ENCODE data around the gene ZP1.
"Not testable (repeated sequence)": the region's sequence is repeated elsewhere in the genome, so short reads cannot be mapped to it uniquely, and the experiment has no call there.

The ZP1 gene

DNA sequence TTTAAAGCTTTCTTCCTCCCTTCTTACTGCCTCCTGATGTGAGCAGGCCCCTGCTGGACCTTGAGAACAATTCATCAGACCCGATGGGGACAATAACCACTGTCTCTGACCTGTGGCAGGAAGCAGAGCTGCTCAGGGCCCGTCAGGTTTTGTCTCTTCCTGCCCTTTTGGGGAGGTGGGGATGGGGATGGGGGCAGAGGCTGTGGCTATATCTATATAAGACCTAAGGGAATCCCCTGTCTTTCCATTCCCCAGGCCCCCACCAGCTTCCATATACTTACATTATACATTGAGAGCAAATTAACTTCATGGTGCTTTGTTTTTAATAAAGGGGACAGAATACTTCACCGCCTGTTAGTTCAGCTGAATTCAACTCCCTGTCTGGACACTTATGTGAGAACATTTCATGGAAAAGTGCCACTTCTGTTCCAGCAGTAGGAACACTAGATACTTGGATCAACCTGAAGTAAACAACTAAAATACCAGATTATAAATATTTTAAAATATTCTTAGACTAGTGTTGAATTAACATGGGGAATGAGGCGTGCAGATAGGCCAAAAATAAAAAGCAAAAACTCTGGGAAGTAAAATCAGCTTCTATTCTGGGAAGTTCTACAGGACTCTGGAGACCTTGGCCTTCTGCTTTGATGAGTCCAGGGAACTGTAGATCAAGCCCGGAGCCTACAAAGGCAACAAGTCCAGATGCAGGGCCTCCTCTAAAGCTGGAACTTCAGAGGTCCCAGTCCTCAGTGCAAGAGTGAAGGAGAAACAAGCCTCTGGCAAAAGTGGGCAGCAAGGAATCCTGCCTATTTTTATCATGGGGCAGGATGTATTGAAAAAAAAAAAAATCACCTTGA, 11.1 kb downstream of the ZP1 start:
- no peak for DNase-seq

DNA sequence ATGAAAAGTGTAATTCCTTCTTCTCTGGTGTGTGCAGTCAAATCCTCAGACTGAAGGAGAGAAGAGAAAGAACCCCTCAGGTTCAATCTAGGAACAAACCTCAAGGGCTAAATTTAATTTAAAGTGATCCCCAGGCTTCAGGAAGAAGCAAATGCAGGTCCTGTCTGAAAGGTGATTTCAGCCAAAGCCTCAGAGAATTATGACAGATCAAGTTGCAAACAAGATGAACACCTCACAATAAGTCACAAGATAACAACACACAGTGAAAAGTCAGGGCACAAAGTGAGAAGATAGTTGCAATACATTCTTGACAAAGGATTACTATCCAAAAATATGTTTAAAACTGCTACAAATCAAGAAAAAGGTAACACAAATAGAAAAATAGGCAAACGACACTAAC, 11.8 kb downstream of the ZP1 start:
- DNase-seq: no peak

DNA sequence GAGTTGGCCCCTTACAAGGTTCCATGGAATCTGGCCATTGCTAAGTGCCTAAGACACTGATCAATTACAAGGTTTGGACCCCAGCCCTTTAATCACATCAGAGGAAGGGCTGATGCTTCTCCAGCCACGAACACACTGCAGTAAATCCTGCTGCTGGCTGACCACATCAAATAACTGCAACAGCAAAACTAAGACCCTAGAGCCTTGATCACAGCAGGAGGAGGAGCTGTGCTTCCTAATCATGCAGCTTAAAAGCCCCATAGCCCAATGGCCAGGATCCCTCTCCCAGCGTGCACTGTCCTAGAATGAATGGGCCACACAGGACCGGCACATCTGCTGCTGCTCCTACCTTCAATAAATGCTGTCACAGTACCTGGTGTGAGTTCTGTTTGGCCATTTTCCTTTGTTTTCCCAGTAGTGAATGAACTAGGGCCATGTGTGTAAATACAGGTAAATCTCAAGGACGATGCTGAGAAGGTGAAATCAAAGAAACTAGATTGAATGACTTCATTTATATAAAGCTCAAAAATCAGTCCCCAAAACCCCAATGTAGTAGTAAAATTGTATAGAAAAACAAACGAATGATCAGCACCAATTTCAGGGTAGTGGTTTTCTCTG, 12.7 kb downstream of the ZP1 start:
- DNase-seq: no peak

DNA sequence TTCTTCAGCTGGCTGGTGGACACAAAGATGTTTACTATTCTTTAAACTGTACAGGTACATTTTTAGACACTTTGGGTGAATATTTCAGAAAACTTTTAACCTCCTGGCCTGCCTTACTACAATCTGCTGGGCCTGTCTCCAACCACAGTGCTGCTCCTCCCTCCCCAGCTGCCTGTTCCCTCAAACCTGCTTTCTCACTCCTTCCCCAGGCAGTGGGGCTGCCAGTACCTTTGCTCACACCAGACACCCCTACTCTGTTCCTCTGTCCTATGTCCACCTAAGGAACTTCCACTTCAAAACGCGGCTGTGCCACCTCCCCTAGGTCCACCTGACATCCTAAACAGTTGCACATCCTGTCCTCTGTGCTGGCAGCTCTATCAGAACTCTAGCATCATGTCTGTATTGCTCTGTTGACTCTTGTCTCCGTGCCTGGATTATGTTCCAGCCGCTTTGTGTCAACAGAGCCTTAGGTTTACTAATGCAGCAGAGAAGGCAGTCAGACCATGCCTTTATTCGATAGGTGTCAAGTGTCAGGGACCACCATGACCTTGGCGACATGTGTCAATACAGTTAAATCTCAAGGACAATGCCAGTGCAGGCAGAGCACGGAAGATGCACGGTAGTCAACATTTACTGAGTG, 13.4 kb downstream of the ZP1 start:
- DNase-seq: no peak

DNA sequence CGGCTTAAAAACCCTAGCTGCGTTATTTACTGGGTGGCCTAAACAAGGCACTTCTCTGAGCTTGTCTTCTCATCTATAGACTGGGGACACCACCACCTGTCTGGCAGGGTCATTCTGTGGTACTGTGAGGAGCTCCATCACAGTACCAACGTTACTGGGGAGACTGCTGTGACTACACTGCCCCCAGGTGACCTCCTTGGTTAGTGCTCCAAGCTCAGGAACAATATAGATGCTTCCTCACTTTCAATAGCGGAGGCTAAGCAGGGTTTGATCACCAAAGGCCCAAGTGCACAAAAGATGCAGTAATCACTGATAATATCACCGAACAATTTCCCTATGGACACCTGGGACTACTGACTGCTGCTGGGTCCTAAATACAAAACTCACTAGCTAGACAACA, 20.2 kb downstream of the ZP1 start:
- DNase-seq: peak; percentile 37 to 42

DNA sequence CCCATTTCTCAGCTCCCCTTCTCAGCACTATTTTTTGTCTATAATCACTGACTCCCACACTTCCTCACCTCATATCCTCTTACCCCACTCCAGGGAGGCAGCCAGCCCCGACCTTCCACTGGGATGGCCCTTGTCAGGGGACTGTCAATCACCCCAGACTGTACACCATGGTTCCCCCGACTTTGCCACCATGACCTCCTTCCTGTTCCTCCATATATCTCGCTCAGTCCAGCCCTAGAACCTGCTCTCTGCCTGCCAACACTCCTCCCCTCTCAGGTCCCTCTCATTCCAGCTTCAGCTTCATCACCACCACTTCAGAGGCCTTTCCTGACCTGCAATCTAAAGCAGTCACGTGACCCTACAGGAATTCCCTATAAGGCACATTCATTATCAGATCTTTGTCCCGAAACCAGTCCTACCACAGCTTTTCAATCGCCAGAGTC, 22.5 kb downstream of the ZP1 start:
- no peak for DNase-seq

DNA sequence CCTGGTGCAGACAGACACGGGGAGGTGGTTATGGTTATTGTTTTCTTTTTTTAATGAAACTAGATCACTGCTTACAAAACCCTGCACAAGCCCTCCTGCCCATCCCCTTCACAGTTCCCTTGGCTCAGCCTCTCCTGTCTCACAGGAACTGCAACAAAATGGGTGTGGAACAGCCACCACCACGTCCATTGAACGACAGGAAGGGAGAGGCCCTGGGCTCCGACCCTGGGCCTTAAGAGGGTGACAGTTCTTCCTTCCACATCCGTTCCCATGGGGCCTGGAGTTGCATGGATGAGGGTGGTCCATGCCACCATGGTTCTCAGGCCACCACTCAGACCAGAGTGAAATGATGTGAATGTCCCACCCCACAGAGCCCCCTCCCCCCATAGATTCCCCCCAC, 23.4 kb downstream of the ZP1 start:
- DNase-seq: no peak

DNA sequence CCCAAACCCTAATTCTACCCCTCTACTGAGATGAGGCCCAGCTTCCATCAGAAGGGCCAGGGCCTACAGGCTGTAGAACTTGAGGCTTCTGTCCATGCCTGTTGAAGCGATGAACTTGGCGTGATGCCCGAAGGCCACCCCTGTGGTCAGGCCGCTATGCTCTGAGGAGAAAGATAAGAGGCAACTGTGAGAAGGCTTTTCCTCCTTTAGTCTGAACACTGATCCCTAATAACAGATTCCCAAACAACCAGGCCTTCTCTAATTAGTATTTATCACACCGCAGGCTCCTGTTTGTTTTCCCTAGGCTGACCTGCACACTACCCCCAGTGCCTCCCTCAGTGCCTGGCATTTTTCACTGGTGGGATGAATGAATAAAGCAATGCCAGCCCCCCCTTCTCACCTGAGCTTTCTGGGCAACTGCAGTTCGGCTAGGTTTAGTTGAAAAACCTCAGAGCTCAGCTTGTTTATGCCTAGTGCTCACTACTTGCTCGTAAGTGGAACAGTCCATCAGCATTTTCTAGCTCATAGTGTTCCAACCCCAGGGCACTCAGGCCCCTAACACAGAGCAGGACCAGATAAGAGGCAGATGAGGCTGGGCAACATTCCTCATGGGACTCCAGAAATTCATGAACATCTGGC, 23.9 kb downstream of the ZP1 start:
- no peak for DNase-seq

DNA sequence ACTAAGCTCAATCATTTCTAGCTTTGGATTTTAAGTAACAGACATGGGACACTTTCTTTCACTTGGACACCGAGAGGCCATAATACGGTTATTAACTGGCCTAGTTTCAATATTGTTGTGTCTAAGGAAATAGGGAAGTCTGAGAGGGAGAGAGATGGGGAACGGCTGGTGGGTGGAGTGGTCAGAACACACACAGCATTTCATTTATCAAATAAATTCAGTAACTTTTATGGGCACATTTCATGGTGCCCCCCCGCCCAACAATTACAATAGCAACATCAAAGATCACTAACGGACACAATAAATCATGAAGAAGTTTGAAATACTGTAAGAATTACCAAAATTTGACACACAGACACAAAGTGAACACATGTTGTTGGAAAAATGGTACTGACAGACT, 28.3 kb downstream of the ZP1 start:
- no peak for DNase-seq

DNA sequence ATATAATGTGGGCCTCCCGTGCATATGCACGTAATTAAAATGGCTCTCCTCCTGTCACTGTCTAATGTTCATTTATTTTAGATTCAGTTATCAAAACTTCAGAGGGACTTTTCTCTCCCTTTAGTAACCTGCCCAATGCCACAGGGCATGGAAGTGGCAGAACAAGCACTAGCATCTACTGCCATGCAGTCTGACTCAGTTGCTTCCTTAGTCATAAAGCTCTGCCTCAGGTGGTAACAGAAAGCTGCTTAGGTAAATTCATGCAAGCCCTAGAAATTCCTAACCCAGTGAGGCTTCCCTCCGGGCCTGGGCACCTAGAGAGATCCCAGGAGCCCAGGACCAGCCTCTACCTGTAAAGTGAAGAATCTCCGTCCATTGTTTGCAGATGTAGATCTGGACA, 30.2 kb downstream of the ZP1 start:
- DNase-seq: no peak

DNA sequence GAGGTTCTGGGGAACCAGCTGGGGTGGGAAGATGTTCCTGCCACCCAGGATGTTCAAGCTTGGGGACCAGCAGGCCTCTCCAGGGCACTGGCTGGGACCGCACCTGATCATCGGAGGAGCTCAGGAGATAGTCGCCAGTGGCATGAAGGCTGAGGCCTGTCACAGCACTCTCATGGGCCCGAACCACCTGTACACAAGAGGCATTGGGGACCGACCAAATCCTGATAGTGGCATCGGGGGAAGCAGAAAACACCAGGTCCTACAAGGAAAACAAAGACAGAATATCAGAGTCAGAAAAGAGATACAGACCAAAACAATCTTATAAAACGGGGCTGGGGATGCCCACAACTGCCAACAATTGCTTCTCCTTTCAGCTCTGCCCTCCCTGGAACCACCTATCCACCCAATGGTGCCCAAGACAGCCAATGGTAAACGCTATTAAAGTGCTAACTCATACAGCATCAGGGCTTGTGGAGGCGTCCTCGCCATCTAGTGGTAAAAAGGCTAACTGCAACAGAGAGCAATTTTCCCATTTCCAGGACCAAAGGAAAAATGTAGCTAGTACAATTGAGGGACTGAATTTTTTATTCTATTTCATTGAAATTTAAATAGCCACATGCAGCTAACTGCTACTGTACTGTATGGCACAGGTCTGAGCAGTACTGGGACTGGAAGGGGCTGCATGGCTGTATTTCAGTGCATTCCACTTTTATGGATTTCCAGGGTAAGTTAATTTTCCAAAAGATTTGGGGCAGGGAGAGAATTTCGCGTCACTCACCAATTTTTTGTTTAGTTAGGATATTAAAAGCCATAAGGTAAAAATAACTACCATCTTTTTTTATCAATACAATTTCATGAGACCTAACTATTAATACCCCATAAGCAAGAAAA, 31.9 kb downstream of the ZP1 start:
- peak; percentile 40 to 56 for DNase-seq

DNA sequence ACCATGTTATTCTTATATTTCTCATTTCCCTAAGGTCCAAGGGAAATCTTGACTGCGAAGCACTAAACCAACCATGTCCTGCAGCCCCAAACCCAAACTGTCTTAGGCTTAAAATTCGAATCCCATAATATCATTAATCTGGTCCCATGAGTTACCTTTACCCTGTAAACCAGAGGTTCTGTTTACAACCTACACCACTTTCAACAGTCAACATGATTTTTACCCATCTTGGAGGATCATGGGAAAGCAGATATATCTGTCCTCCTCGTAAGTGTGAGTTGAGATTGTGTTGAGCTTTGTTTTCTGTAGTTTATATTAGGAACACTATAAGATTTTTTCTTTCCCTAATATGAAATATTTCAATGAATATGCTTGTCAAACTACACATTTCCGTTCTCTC, 32.6 kb downstream of the ZP1 start:
- no peak for DNase-seq

DNA sequence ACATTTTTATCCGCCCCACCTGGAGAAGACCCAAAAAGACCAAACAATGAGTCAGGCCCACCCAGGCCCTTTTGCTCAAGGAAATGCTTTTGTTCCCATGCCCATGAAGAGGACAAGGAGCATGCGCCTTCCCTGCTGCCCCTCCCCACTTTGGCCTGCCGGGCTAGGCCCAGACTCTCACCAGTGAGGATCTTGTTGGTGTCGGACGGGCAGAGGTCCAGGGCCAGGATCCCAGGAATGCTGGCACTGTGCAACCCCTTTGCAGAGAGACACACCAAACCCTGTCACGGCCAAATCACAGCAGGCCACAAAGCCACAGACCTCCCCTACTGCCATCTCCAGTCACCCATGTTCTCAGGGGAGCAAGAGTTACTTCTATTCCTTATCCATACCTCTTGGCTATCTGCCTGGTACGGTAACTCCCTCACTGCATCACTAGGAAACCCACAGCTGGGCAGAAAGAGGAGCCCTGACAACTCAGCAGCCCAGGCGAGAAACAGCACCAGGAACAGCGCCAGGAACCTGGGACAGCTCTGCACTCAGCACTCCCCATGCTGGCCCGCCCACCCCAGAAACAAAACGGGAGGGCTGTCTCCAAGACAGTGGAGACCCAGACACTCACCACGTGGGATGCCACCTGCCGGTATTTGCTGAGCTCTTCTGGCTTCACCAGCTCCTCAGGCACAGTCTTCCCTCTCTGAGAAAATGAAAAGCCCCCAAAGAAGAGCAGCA, 33.5 kb downstream of the ZP1 start:
- no peak for DNase-seq

DNA sequence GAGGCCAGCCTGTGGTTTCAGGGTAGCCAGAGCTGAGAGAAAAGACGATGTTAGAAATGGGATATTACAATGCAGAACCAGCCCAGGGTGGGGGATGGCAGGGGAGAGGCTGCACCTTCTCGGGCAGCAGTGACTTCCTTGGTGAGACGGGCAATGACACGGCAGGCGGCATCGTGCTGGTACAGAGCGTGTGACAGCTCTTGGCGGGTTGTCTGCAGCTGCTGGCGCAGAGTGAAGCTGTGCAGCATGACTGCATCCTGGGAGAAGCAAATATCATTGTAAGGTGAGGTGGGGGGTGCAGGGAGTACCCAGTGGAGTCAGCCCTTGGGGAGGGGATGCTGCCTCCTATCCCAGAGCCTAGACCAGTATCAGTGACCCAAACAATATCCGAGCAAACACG, 35.3 kb downstream of the ZP1 start:
- no peak for DNase-seq

DNA sequence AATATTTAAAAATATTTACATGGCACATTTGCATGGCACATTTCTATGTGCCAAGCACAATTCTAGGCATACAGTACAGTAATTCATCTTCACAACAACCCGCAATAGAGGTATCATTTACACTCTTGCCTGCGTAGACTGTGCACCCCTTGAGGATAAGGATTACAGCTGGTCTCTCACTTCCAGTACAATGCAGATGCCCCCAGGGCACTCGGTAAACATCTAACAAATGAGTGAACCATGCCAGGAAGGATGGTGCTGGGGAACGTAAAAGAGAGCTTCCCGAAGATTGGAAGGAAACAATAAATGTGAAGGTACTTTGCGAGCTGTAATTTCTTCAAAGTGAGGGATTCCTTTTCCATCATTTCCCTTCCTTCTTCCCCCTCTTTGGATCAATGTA, 37.7 kb downstream of the ZP1 start:
- DNase-seq: no peak

DNA sequence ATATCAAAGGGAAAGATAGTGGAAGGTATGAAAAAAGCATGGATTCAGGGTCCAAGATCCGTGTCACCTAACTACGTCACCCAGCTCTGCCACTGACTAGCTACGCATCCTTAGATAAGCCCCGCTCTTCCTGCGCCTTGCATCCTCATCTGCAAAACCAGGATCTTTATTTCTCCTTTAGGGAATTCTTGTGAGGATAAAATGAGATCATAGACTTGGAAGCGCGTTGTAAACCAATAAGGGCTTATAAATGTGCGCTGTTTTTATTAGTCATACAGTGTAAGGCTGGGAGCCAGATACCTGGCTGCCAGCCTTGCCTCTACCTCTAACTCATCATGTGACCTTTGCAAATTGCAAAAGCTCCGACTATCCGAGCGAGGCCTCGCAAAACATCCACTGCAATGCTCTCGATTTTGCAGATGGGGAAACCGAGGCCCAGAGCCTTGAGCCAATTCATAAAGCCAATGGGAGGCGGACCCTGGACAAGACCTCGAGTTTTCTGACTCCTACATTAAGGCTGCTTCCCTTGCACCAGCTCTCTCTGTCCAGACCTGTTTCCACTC, 38.3 kb downstream of the ZP1 start:
- DNase-seq: no peak

DNA sequence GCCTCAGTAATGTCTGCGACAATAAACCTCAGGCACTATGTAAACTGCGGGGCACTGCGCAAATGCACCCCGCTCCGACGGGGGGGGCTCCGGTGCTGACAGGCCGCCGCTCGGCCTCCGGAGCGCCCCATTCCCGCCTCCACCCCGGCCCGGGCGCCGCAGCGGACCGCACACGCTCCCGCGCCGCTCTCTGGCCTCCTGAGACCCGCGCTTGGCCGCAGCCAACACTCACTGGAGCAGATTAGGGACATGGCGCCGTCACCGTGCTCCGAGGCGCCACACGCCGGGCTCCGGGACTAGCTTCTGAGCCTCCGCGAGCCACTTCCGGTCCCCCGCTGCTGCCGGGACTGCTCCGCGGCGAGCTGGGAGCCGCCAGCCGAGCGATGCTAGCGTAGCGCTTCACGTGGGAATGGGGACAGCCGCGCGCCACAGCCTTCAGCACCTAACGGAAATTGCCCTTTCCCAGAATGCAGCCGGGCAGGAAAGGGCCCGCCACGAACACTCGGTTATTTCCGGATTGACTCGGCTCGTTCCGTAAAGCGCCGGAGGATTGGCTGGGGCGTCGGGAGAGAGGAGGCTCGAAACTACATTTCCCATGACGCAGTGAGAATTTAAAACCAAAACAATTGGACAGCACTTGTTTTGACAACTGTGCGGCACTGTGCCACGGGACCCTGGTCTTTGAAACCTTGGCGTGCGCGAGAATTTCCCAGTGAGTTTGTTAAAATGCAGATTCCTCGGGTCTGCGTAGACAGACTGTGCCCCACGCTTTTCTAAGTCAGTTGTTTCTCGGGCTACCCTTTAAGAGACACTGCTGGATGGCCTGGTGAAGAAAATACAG, 39.0 kb downstream of the ZP1 start, which contains the start of gene PRPF19:
Gene PRPF19 (minus strand): TSS at position 454 of the 841 bp plus-strand sequence. CDS start 203 bp downstream, at position 251.
- DNase-seq: peak; percentile 98 to 99

DNA sequence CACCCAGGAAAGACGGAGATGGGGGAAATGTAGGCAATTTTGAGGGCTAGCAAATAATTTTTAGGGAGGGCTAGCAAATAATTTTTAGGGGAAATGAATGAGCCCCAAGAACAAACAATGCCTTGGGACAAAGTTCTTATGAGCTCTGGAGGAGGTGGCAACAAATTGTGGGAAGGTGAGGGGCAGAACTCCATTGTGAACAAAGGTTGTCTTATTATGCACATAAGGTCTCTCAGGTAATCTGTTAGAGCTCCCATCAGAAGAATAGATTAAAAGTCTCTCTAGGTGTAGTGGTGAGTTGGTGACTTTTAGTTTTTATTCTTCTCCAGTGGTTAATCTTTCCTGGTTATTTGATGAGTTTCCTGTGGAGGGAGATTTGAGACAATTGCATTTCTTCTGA, 41.5 kb downstream of the ZP1 start:
- DNase-seq: no peak

DNA sequence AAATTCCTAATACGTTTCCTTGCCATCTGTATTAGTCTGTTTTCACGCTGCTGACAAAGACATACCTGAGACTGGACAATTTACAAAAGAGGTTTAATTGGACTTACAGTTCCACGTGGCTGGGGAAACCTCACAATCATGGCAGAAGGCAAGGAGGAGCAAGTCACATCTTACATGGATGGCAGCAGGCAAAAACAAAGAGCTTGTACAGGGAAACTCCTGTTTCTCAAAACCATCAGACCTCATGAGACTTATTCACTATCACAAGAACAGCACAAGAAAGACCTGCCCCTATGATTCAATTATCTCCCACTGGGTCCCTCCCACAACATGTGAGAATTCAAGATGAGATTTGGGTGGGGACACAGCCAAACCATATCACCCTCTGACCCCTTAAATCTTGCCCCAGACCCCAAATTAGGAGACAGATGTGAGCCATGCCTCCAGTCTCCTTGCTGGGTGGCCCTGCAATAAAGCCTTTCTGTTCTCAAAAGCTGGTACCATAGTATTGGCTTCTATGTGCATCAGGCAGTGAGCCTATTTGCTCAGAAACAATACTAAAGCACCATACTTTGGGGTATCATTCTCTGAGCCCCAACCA, 42.4 kb downstream of the ZP1 start:
- not testable (repeated sequence) for DNase-seq

DNA sequence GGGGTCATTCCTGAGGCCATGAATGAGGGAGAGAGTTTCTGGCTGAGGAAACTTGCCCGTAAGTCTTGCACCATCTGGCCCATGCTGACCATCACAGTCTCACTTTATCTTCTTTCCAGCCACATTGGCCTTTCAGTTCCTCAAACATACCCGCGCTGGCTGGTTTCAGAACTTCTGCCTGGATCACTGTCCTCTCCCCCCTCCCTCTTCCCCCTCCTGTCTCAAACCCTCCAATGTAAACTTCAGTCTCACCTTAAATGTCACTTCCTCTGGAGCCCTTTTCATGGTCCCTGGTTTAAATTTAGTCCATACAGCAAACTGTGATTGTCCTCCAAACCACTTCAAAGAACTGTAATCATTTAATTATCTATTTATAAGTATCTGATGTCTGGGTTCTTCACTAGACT, 42.9 kb downstream of the ZP1 start:
- DNase-seq: peak in 1 of 2 donors; percentile 68

Measured in CD4-positive, alpha-beta T cell treated with Interleukin-1 beta for 1 hour (primary cell).